Spleen (tissue), 11 donors: ENCODE measurements around the gene STRN4. TPM values are rescaled to one million over a fixed set of nuclear protein-coding genes. Genes with fewer than 3 reads are reported as not detected.

ENCODE experiments used
- DNase-seq: peaks from one replicate; pipeline ENCODE4 v3.0.0-alpha.2; 2020
- H3K27ac ChIP-seq, 8 donors: fragments of 200-600 bp; sonication (generic) in 7 of 8; 1 replicate in 4 of 8; 2 replicates in 4 of 8; pipeline versions ENCODE4 v1.5.0 to v1.8.0; 2016 to 2021; ENCODE audit warnings: inconsistent platforms in 4 of 8, mild to moderate bottlenecking in 4 of 8, moderate library complexity in 1 of 8
- H3K27me3 ChIP-seq, 7 donors: fragments of 200-600 bp; sonication (generic) in 6 of 7; replicated peaks in 1 of 7; 1 replicate in 4 of 7; 2 replicates in 3 of 7; pipeline versions ENCODE4 v1.5.0 to v1.8.0; 2016 to 2021; ENCODE audit warnings: inconsistent platforms in 3 of 7, mild to moderate bottlenecking in 1 of 7
- H3K36me3 ChIP-seq, 6 donors: fragments of 200-600 bp; sonication (generic) in 5 of 6; 1 replicate in 4 of 6; 2 replicates in 2 of 6; pipeline versions ENCODE4 v1.5.0 to v1.8.0; 2016 to 2021; ENCODE audit warnings: inconsistent platforms in 2 of 6
- H3K4me1 ChIP-seq, 6 donors: fragments of 200-600 bp; sonication (generic) in 5 of 6; 1 replicate in 3 of 6; 2 replicates in 3 of 6; pipeline versions ENCODE4 v1.5.0 to v1.8.0; 2016 to 2021; ENCODE audit warnings: inconsistent platforms in 3 of 6
- H3K4me3 ChIP-seq, 8 donors: fragments of 200-600 bp; sonication (generic) in 7 of 8; 1 replicate in 4 of 8; 2 replicates in 4 of 8; pipeline versions ENCODE4 v1.5.0 to v1.8.0; 2016 to 2021; ENCODE audit warnings: inconsistent platforms in 4 of 8, mild to moderate bottlenecking in 4 of 8, moderate library complexity in 2 of 8
- H3K9me3 ChIP-seq, 8 donors: fragments of 200-600 bp; sonication (generic) in 7 of 8; 1 replicate in 4 of 8; 2 replicates in 4 of 8; pipeline versions ENCODE4 v1.5.0 to v1.8.0; 2016 to 2021; ENCODE audit warnings: inconsistent platforms in 4 of 8
- POLR2A ChIP-seq, 3 donors: fragments of 450-650 bp; IDR thresholded peaks; one replicate each; pipeline ENCODE4 v1.5.1; 2017; ENCODE audit warnings: antibody characterized with exemption in 3 of 3, mild to moderate bottlenecking in 1 of 3
- POLR2AphosphoS5 ChIP-seq, 3 donors: sonication (generic); formaldehyde crosslinking; IDR thresholded peaks; one replicate each; pipeline ENCODE4 v1.5.1; 2017; ENCODE audit warnings: antibody characterized with exemption in 3 of 3
- WGBS, 5 donors: extraction: QIAGEN DNeasy Blood & Tissue Kit in 3 of 5; methylation state at CpG; one replicate each; pipeline versions ENCODE4 v1.1.5 to v1.1.7; 2013 to 2018; 5-methylcytosine and 5-hydroxymethylcytosine counted together
- intact Hi-C: fragments of 100-400 bp; cut with DNase I; formaldehyde crosslinking; loops from one replicate; pipeline ENCODE4 v1.15.0; 2023; ENCODE audit warnings: low total_unique reads
- polyA plus RNA-seq, 3 donors: library from polyadenylated mRNA; stranded (reverse); fragments of 200-250 nt; gene quantifications; one replicate each; pipeline ENCODE4 v1.2.1, GENCODE V29; 2013
- total RNA-seq, 7 donors: library from RNA; depleted of rRNA in 3 of 7; stranded (reverse); fragments of >200 nt in 3 of 7; fragmentation: NEBNext Ultra II Directional in 4 of 7; extraction: Animal tissue kit (Norgen Biotek cat#: 25700) in 4 of 7; gene quantifications; one replicate each; pipeline versions ENCODE4 v1.1.0 to v1.2.1, GENCODE V29; 2016 to 2021
- TF ChIP-seq, protein P1 (sequence below), 11 experiments: fragments of 200-600 bp in 7 of 11; fragments of 450-650 bp in 4 of 11; sonication (generic) in 4 of 11; IDR thresholded peaks in 8 of 11; conservative IDR thresholded peaks in 3 of 11; 1 replicate in 7 of 11; 2 replicates in 4 of 11; pipeline versions ENCODE4 v1.4.0 to v1.8.0; 2016 to 2021; ENCODE audit warnings: antibody characterized with exemption in 11 of 11, inconsistent platforms in 4 of 11, mild to moderate bottlenecking in 1 of 11
- donor health status: healthy with polysubstance abuse.
- donor health status: DM: no; HTN: no; CAD: no; lungs with moderate emphysema.
- donor health status: DM: no; HTN: no; CAD: no.
- donor health status: Bipolar disorder and iron deficiency.
- donor health status: healthy.
- donor health status: DM: no; HTN: no; CAD: no.
- donor health status: DM: yes; HTN: yes; CAD: no.

Gene STRN4
- total and polyA plus RNA-seq, 10 donors, result 28.2 to 143 (median 96.6) TPM

DNA sequence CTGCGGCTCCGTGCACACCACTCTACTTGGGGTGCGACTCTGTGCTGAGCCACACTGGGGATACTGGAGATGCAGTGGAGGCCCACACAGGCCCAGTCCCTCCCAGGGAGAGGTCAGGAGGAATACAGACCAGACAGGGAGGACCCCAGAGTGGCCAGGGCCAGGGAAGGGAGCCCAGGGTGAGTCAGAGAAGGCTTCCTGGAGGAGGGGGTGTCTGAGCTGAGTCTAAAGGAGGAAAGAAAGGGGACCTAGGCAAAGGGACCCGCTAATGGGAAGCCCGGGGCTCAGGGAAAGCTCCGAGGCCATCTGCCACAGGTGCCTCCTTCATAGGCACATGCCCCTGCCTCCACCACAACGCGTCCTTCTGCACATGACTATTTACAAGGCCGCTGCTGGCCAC, 16.1 kb downstream of the STRN4 start:
- peak; percentile 72 for DNase-seq
- WGBS, 5 donors, result 81 to 89% (median 83%) methylated on average over 6 to 9 of the region's 9 CpGs
- Histone ChIP-seq H3K36me3 (peaks cover 0 to 100% (median 82%) of the 10 kb centered on the region in 6 donors), H3K4me3 (no peak overlapping the region), H3K27me3 (no peaks in the 10 kb centered on the region), H3K27ac (peak overlapping the region in 5 of 8 donors; percentile 37 to 93 (median 86)), H3K9me3 (no peaks in the 10 kb centered on the region), H3K4me1 (peaks cover 38 to 100% (median 89%) of the 10 kb centered on the region in 6 donors)
- TF ChIP-seq, protein P1, sequence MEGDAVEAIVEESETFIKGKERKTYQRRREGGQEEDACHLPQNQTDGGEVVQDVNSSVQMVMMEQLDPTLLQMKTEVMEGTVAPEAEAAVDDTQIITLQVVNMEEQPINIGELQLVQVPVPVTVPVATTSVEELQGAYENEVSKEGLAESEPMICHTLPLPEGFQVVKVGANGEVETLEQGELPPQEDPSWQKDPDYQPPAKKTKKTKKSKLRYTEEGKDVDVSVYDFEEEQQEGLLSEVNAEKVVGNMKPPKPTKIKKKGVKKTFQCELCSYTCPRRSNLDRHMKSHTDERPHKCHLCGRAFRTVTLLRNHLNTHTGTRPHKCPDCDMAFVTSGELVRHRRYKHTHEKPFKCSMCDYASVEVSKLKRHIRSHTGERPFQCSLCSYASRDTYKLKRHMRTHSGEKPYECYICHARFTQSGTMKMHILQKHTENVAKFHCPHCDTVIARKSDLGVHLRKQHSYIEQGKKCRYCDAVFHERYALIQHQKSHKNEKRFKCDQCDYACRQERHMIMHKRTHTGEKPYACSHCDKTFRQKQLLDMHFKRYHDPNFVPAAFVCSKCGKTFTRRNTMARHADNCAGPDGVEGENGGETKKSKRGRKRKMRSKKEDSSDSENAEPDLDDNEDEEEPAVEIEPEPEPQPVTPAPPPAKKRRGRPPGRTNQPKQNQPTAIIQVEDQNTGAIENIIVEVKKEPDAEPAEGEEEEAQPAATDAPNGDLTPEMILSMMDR (IDR thresholded peaks at IDR 0.05 in 8 of 11, conservative IDR thresholded peaks at IDR 0.05 in 3 of 11), result no peak
- peak in 1 of 3 donors; percentile 26 for TF ChIP-seq POLR2AphosphoS5 (IDR thresholded peaks at IDR 0.05)
- intact Hi-C loops, result no loop called here

GRCh38 chr19:46729696-46730095, 16.6 kb downstream of the STRN4 start:
- H3K4me1 ChIP-seq, result peaks cover 38 to 100% (median 88%) of the 10 kb centered on the region in 6 donors
- peak overlapping the region in 5 of 8 donors; percentile 64 to 93 (median 86) for H3K27ac ChIP-seq
- no peaks in the 10 kb centered on the region for H3K27me3 ChIP-seq
- H3K36me3 ChIP-seq, result peaks cover 0 to 100% (median 82%) of the 10 kb centered on the region in 6 donors
- WGBS, 5 donors, result 74 to 86% (median 78%) methylated on average over 7 of the region's 7 CpGs
- no peaks in the 10 kb centered on the region for H3K9me3 ChIP-seq
- no peak for DNase-seq
- TF ChIP-seq POLR2A (IDR thresholded peaks at IDR 0.05), result no peak
- no peak for TF ChIP-seq POLR2AphosphoS5 (IDR thresholded peaks at IDR 0.05)
- TF ChIP-seq, protein P1 (IDR thresholded peaks at IDR 0.05 in 8 of 11, conservative IDR thresholded peaks at IDR 0.05 in 3 of 11), result peak in 1 of 11 experiments; percentile 7
- no peak overlapping the region for H3K4me3 ChIP-seq
- intact Hi-C loops, result loop anchor here (2.0 kb wide), 1 partner anchor 25 kb away; no protein-coding TSS in a partner anchor

DNA sequence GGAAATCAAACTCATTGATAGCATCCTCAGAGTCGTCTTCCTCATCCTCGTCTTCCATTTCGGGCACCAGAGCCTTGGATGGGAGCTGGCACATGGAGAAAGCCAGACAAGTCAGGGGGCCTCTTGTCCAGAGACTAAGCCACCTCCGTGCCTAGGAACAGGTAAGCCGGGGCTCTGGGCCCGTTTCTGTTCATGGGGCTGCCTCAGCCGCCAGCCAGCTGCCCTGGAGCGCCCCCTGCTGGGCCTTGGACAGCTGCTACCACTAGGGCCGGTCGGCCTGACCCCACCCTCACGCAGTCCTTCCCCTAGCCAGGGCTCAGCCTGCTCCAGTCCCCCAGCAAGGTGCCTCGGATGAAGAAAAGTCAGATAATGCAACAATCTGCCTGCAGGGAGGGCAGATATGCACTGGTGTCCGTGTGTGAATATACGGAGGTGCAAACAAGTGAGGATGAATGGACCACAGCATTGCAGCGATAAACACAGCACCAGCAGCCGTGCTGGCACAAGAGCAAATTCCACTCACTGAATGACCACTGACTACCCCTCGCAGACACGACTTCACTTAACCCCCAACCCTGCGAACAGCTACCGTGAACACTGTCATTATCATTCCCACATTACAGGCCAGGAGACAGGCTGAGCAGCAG, 17.4 kb downstream of the STRN4 start:
- TF ChIP-seq POLR2AphosphoS5 (IDR thresholded peaks at IDR 0.05) (peak in 1 of 3 donors; percentile 80), POLR2A (IDR thresholded peaks at IDR 0.05) (no peak)
- TF ChIP-seq, protein P1 (IDR thresholded peaks at IDR 0.05 in 8 of 11, conservative IDR thresholded peaks at IDR 0.05 in 3 of 11), result peak; percentile 92 to 99 (median 98)
- peaks cover 38 to 100% (median 83%) of the 10 kb centered on the region in 6 donors for H3K4me1 ChIP-seq
- H3K27ac ChIP-seq, result peak overlapping the region in 7 of 8 donors; percentile 48 to 93 (median 73)
- H3K4me3 ChIP-seq, result peak overlapping the region in 2 of 8 donors; percentile 33 to 57
- no peaks in the 10 kb centered on the region for H3K27me3 ChIP-seq
- DNase-seq, result peak; percentile 97
- 31 to 42% (median 38%) methylated on average over 19 to 20 of the region's 20 CpGs for WGBS, 5 donors
- intact Hi-C loops, result loop anchor here (2.0 kb wide), 1 partner anchor 24 kb away; no protein-coding TSS in a partner anchor
- H3K9me3 ChIP-seq, result no peaks in the 10 kb centered on the region
- peaks cover 0 to 100% (median 85%) of the 10 kb centered on the region in 6 donors for H3K36me3 ChIP-seq

GRCh38 chr19:46728208-46728607, 18.0 kb downstream of the STRN4 start:
- DNase-seq, result peak; percentile 79
- Histone ChIP-seq H3K36me3 (peaks cover 0 to 100% (median 88%) of the 10 kb centered on the region in 6 donors), H3K27me3 (no peaks in the 10 kb centered on the region), H3K9me3 (no peaks in the 10 kb centered on the region), H3K4me1 (peaks cover 43 to 100% (median 86%) of the 10 kb centered on the region in 6 donors), H3K4me3 (peak overlapping the region in 3 of 8 donors; percentile 3 to 57 (median 33)), H3K27ac (peak overlapping the region; percentile 32 to 93 (median 67))
- TF ChIP-seq POLR2AphosphoS5 (IDR thresholded peaks at IDR 0.05), result peak; percentile 50 to 84 (median 69)
- TF ChIP-seq, protein P1 (IDR thresholded peaks at IDR 0.05 in 8 of 11, conservative IDR thresholded peaks at IDR 0.05 in 3 of 11), result no peak
- TF ChIP-seq POLR2A (IDR thresholded peaks at IDR 0.05), result peak in 1 of 3 donors; percentile 14
- 40 to 54% (median 52%) methylated on average over 8 to 14 of the region's 14 CpGs for WGBS, 5 donors
- intact Hi-C loops, result loop anchor here (2.0 kb wide), 1 partner anchor 23 kb away; no protein-coding TSS in a partner anchor
